Endothelial cell of umbilical vein (primary cell): ENCODE data around the gene POMP. TPM values are rescaled to one million over a fixed set of nuclear protein-coding genes. Genes with fewer than 3 reads are reported as not detected.

Experiments used
- Bru-seq: library from RNA; stranded (reverse); fragments of 400-500 nt; gene quantifications from one replicate; lab custom pipeline; 2021; lab: Mats Ljungman, UMichigan
- BruChase-seq, 2 experiments: library from RNA; stranded (reverse); fragments of 400-500 nt; gene quantifications; one replicate each; lab custom pipeline; 2021; lab: Mats Ljungman, UMichigan
- BruUV-seq: library from RNA; stranded (reverse); fragments of 400-500 nt; replicated peaks from 2 replicates; lab custom pipeline; 2021; lab: Mats Ljungman, UMichigan
- CTCF ChIA-PET: fragments of 300-600, 350-600 bp; sonication (Branson Sonifier 250); formaldehyde crosslinking; loops from one replicate; lab custom pipeline; 2021; ENCODE audit warnings: antibody characterized with exemption, inconsistent platforms; lab: Charles Lee
- POLR2A ChIA-PET: fragments of 300-600, 350-600 bp; sonication (Branson Sonifier 250); formaldehyde crosslinking; loops from one replicate; lab custom pipeline; 2021; ENCODE audit warnings: antibody characterized with exemption, inconsistent platforms; lab: Charles Lee
- DNase-seq: peaks from one replicate; pipeline ENCODE4 v3.0.0-alpha.2; 2011; ENCODE audit warnings: low read depth, low spot score
- FAIRE-seq: peaks from 2 replicates; lab custom pipeline; 2011; peaks lifted over from hg19 to GRCh38; lab: Jason Lieb, UNC
- H2AFZ ChIP-seq: 2 replicates; pipeline ENCODE4 v1.6.0; 2012; ENCODE audit warnings: low read depth, low read length, control low read depth, inconsistent platforms
- H3K27ac ChIP-seq: 2 replicates; pipeline ENCODE4 v1.5.1; 2011; ENCODE audit warnings: low read depth, mild to moderate bottlenecking, control low read depth, low read length, moderate library complexity; ENCODE audit not compliant: insufficient read depth
- H3K27me3 ChIP-seq, 2 experiments: 2 replicates each; pipeline versions ENCODE4 v1.6.0 to v1.6.1; 2011; ENCODE audit warnings: low read length in 2 of 2, mixed read lengths in 1 of 2; ENCODE audit not compliant: control insufficient read depth in 2 of 2, insufficient read depth in 2 of 2
- H3K36me3 ChIP-seq, 2 experiments: 2 replicates in 1 of 2; 3 replicates in 1 of 2; pipeline ENCODE4 v1.5.1; 2011; ENCODE audit warnings: low read length in 2 of 2, mild to moderate bottlenecking in 1 of 2, moderate library complexity in 1 of 2; ENCODE audit not compliant: control insufficient read depth in 2 of 2, insufficient read depth in 2 of 2; ENCODE audit errors: extremely low read depth in 1 of 2
- H3K4me1 ChIP-seq: 3 replicates; pipeline ENCODE4 v1.5.1; 2011; ENCODE audit warnings: mild to moderate bottlenecking, low read length; ENCODE audit not compliant: control insufficient read depth, insufficient read depth; ENCODE audit errors: extremely low read depth
- H3K4me2 ChIP-seq: 2 replicates; pipeline ENCODE4 v1.6.1; 2011; ENCODE audit warnings: low read length, control low read depth, mixed read lengths; ENCODE audit not compliant: insufficient read depth
- H3K4me3 ChIP-seq, 3 experiments: fragments of 200-600 bp in 1 of 3; sonication (generic), shearing (Covaris generic) in 1 of 3; replicated peaks in 1 of 3; 2 replicates each; pipeline ENCODE4 v1.5.1; 2011 to 2016; ENCODE audit warnings: control low read depth in 3 of 3, low read length in 3 of 3, mild to moderate bottlenecking in 2 of 3, inconsistent platforms in 1 of 3, low read depth in 1 of 3, moderate library complexity in 1 of 3; ENCODE audit not compliant: insufficient read depth in 1 of 3
- H3K79me2 ChIP-seq: 2 replicates; pipeline ENCODE4 v1.6.0; 2012; ENCODE audit warnings: low read length, inconsistent platforms; ENCODE audit not compliant: control insufficient read depth, insufficient read depth
- H3K9ac ChIP-seq: replicated peaks from 2 replicates; pipeline ENCODE3; 2011; ENCODE audit warnings: low read length, control low read depth; ENCODE audit not compliant: insufficient read depth; ENCODE audit errors: extremely low read depth
- H3K9me1 ChIP-seq: replicated peaks from 3 replicates; pipeline ENCODE4 v1.6.0; 2011; ENCODE audit warnings: mild to moderate bottlenecking, low read length; ENCODE audit not compliant: control insufficient read depth, insufficient read depth; ENCODE audit errors: extremely low read depth
- H3K9me3 ChIP-seq: replicated peaks from 2 replicates; pipeline ENCODE4 v1.5.1; 2012; ENCODE audit warnings: low read length, inconsistent platforms; ENCODE audit not compliant: control insufficient read depth, insufficient read depth
- H4K20me1 ChIP-seq: replicated peaks from 2 replicates; pipeline ENCODE3; 2011; ENCODE audit warnings: mild to moderate bottlenecking, low read length; ENCODE audit not compliant: control insufficient read depth, insufficient read depth; ENCODE audit errors: extremely low read depth
- CTCF ChIP-seq, 2 donors: IDR thresholded peaks; 1 replicate in 1 of 2; 2 replicates in 1 of 2; pipeline ENCODE4 v1.5.1; 2011; ENCODE audit warnings: low read length in 2 of 2, mild to moderate bottlenecking in 2 of 2, moderate library complexity in 2 of 2, control low read depth in 1 of 2, inconsistent platforms in 1 of 2, low read depth in 1 of 2; ENCODE audit not compliant: insufficient read depth in 1 of 2; ENCODE audit errors: extremely low read depth in 1 of 2
- FOS ChIP-seq: IDR thresholded peaks from 2 replicates; pipeline ENCODE4 v1.6.1; 2011; ENCODE audit warnings: mild to moderate bottlenecking, low read length, moderate library complexity, borderline replicate concordance; ENCODE audit not compliant: insufficient read depth
- JUN ChIP-seq: IDR thresholded peaks from 2 replicates; pipeline ENCODE4 v1.6.1; 2011; ENCODE audit warnings: borderline replicate concordance, low read depth; ENCODE audit not compliant: insufficient read length, insufficient read depth
- MAX ChIP-seq: IDR thresholded peaks from 2 replicates; pipeline ENCODE4 v1.6.1; 2011; ENCODE audit not compliant: insufficient read depth, insufficient read length
- POLR2A ChIP-seq: IDR thresholded peaks from 2 replicates; pipeline ENCODE4 v1.6.1; 2012; ENCODE audit warnings: low read depth, mild to moderate bottlenecking, control low read depth, low read length
- POLR2AphosphoS5 ChIP-seq: IDR thresholded peaks from 2 replicates; pipeline ENCODE4 v1.6.1; 2012; ENCODE audit warnings: low read depth, mild to moderate bottlenecking, control low read depth, low read length, moderate library complexity; ENCODE audit not compliant: insufficient read depth
- dilution Hi-C: fragments of 300-500 bp; cut with MboI; formaldehyde crosslinking; loops from one replicate; pipeline ENCODE4 v1.15.0; 2019; ENCODE audit warnings: low sequenced_read_pairs; ENCODE audit not compliant: extremely low pct_ligation_motif_present
- intact Hi-C: fragments of 100-400 bp; cut with micrococcal nuclease; formaldehyde crosslinking; loops from one replicate; pipeline ENCODE4 v1.10.0; 2022
- long read RNA-seq: library from polyadenylated mRNA; stranded (forward); transcript quantifications from one replicate; pipeline ENCODE4 v2.0.0, GENCODE V29; 2021
- polyA minus RNA-seq, 3 experiments: library from RNA; depleted of rRNA, polyadenylated mRNA; stranded (reverse); fragments of >200 nt; gene quantifications; 1 replicate in 1 of 3; 2 replicates in 2 of 3; pipeline ENCODE4 v1.2.3, GENCODE V29; 2011
- polyA plus RNA-seq, 4 experiments: library from polyadenylated mRNA; depleted of rRNA in 3 of 4; stranded (reverse) in 3 of 4; unstranded in 1 of 4; fragments of >200 nt; gene quantifications; 2 replicates each; pipeline versions ENCODE4 v1.2.1 to v1.2.3, GENCODE V29; 2011 to 2012; ENCODE audit warnings: missing spikeins in 1 of 4
- total RNA-seq: library from RNA; stranded (reverse); gene quantifications from 2 replicates; pipeline ENCODE4 v1.2.3, GENCODE V29; 2021

POMP gene
- total RNA-seq (88.9 and 105 TPM in 2 replicates), polyA plus RNA-seq (18.9 and 27.0 TPM in 2 replicates), polyA minus RNA-seq (19.4 and 27.4 TPM in 2 replicates), Bru-seq, nascent RNA (percentile 93 among the genes with signal in this experiment), BruChase-seq, experiment 1, labeled RNA remaining after a 6-hour chase (percentile 88 among the genes with signal in this experiment), BruChase-seq, experiment 2, labeled RNA remaining after a 2-hour chase (percentile 77 among the genes with signal in this experiment)
- 35.9 and 43.4 TPM in 2 replicates for polyA plus RNA-seq (2011; cell fraction: cytosol; rRNA removed)
- polyA plus RNA-seq (2011; cell fraction: nucleus; rRNA removed), result 16.1 and 21.2 TPM in 2 replicates
- 147 and 198 TPM in 2 replicates for polyA plus RNA-seq (2012)
- polyA minus RNA-seq (2011; cell fraction: cytosol; rRNA and poly(A)+ RNA removed), result 18.1 TPM
- 9.2 and 15.1 TPM in 2 replicates for polyA minus RNA-seq (2011; cell fraction: nucleus; rRNA and poly(A)+ RNA removed)
- long read RNA-seq, transcript POMP-201 (6 exons, 1,330 nt), result major isoform, 1,346 of 3,741 reads
- long read RNA-seq, partial matches to known transcripts, result 2,381 of 3,741 reads
- long read RNA-seq, other reads (novel, unspliced or antisense), result 14 of 3,741 reads

- H3K9ac ChIP-seq, result peak within 1 kb of the TSS; percentile 96
- peaks cover 20% of the 10 kb centered on the region for H3K4me1 ChIP-seq
- peak within 1 kb of the TSS; percentile 99 for H3K4me2 ChIP-seq
- DNase-seq, result peak; percentile 91
- peaks cover 44% of the 10 kb centered on the region for H3K79me2 ChIP-seq
- ChIA-PET CTCF (interaction anchor here (0.7 to 2.6 kb wide), 11 partner anchors 18 to 600 kb away, joined by 3 to 16 read pairs (median 4); no protein-coding TSS in a partner anchor), POLR2A (interaction anchor here (0.6 kb wide), 1 partner anchor 18 kb away, joined by 3 read pairs; no protein-coding TSS in a partner anchor)
- BruUV-seq, result no TSS peak
- no peaks in the 10 kb centered on the region for H3K27me3 ChIP-seq
- H2AFZ ChIP-seq, result peak within 1 kb of the TSS; percentile 9
- H3K4me3 ChIP-seq, result peak within 1 kb of the TSS; percentile 90 to 96 (median 96)
- H3K9me1 ChIP-seq, result no peaks in the 10 kb centered on the region
- intact Hi-C loops, result loop anchor here (1.0 to 5.0 kb wide), 9 partner anchors 18 to 522 kb away; partner anchors contain the start of gene FLT1
- H3K27ac ChIP-seq, result peak within 1 kb of the TSS; percentile 99
- FAIRE-seq, result peak; percentile 83
- no peaks in the 10 kb centered on the region for H3K9me3 ChIP-seq
- peaks cover 0 to 6% of the 10 kb centered on the region in 2 experiments for H3K36me3 ChIP-seq
- no peaks in the 10 kb centered on the region for H4K20me1 ChIP-seq
- TF ChIP-seq JUN (no peak), CTCF (IDR thresholded peaks at IDR 0.05; ENCODE audit: extremely low read depth in 1 of 2, insufficient read depth in 1 of 2, low read depth in 1 of 2, low read length in 2 of 2) (no peak), MAX (peak; percentile 55), POLR2A (peak; percentile 43), POLR2AphosphoS5 (peak; percentile 98), FOS (peak; percentile 28)
- dilution Hi-C loops, result no loop called here
These were observed at the start of gene POMP for GRCh38 chr13:28658796-28659620. TSS of gene POMP (plus strand) at chr13:28659130. CDS start at chr13:28659185, 55 bp downstream.
